Measurements from ENCODE around the gene DYNLT4. TPM values are rescaled to one million over a fixed set of nuclear protein-coding genes. Genes with fewer than 3 reads are reported as not detected.
"Not testable (repeated sequence)": the region's sequence is repeated elsewhere in the genome, so short reads cannot be mapped to it uniquely, and the experiment has no call there.

The DYNLT4 gene
- polyA plus RNA-seq, 1 donor (not counting 4 experiments of a cell fraction or from before 2014, with no cell fraction given): not detected

DNA sequence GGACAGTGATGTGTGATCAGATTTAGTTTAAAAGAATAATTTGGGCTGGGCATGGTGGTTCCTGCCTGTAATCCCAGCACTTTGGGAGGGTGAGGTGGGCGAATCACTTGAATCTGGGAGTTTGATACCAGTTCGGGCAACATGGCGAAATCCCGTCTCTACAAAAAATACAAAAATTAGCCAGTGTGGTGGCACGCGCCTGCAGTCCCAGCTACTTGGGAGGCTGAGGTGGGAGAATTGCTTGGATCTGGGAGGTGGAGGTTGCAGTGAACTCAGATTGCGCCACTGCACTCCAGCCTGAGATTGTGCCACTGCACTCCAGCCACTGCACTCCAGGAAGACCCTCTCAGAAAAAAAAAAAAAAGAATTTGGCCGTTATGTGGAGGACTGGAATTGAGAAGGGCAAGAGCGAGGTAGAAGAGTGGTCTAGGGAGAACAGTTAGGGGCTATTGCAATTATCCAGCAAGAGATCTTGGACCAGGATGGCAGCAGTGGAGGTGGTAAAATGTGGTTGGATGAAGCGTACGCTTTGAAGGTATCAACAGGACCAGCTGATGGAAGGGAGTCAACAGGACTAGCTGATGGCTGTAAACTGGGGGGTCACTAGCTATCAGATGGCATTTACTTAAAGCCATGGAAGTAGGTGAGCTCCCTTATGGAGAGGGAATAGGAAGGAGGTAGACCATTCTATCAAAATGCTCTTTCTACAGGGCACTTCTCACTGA, 10.8 kb upstream of the DYNLT4 start:
- Histone ChIP-seq H3K27ac (ENCODE audit: control insufficient read depth, insufficient read depth, low read length) (peak overlapping the region; percentile 20), H3K4me1 (ENCODE audit: control insufficient read depth, extremely low read depth, insufficient read depth, low read length) (peaks cover 42% of the 10 kb centered on the region), H4K20me1 (ENCODE audit: control insufficient read depth, extremely low read depth, insufficient read depth, low read length) (no peaks in the 10 kb centered on the region), H2AFZ (ENCODE audit: control insufficient read depth, low read length) (no peak overlapping the region), H3K27me3 (ENCODE audit: control insufficient read depth, extremely low read depth, insufficient read depth, low read length) (no peaks in the 10 kb centered on the region), H3K9ac (ENCODE audit: control insufficient read depth, extremely low read depth, insufficient read depth, low read length) (no peak overlapping the region), H3K79me2 (ENCODE audit: control insufficient read depth, insufficient read depth, low read length) (no peaks in the 10 kb centered on the region), H3K9me1 (ENCODE audit: control insufficient read depth, extremely low read depth, insufficient read depth, low read length) (no peaks in the 10 kb centered on the region), H3K4me2 (ENCODE audit: control insufficient read depth, extremely low read depth, insufficient read depth, low read depth, low read length) (peak overlapping the region; percentile 48), H3K4me3 (ENCODE audit: control insufficient read depth in 2 of 3, extremely low read depth in 1 of 3, insufficient read depth in 2 of 3, low read depth in 1 of 3, low read length in 3 of 3) (no peak overlapping the region), H3K36me3 (ENCODE audit: control insufficient read depth in 2 of 2, extremely low read depth in 1 of 2, insufficient read depth in 2 of 2, low read length in 2 of 2) (peaks cover 1% of the 10 kb centered on the region in 2 experiments), H3K9me3 (ENCODE audit: control insufficient read depth, low read depth, low read length) (no peaks in the 10 kb centered on the region)
- FAIRE-seq (no peak), DNase-seq (ENCODE audit: low read depth, low spot score) (no peak)
- no peak for TF ChIP-seq EZH2 (IDR thresholded peaks at IDR 0.05; ENCODE audit: low read length)
- TF ChIP-seq, protein P1, sequence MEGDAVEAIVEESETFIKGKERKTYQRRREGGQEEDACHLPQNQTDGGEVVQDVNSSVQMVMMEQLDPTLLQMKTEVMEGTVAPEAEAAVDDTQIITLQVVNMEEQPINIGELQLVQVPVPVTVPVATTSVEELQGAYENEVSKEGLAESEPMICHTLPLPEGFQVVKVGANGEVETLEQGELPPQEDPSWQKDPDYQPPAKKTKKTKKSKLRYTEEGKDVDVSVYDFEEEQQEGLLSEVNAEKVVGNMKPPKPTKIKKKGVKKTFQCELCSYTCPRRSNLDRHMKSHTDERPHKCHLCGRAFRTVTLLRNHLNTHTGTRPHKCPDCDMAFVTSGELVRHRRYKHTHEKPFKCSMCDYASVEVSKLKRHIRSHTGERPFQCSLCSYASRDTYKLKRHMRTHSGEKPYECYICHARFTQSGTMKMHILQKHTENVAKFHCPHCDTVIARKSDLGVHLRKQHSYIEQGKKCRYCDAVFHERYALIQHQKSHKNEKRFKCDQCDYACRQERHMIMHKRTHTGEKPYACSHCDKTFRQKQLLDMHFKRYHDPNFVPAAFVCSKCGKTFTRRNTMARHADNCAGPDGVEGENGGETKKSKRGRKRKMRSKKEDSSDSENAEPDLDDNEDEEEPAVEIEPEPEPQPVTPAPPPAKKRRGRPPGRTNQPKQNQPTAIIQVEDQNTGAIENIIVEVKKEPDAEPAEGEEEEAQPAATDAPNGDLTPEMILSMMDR (optimal IDR thresholded peaks at IDR 0.05 in 1 of 3, IDR thresholded peaks at IDR 0.05 in 1 of 3, conservative IDR thresholded peaks at IDR 0.05 in 1 of 3; ENCODE audit: extremely low read depth in 1 of 3, insufficient read depth in 2 of 3, low read length in 3 of 3): no peak
- dilution Hi-C loops (cut with MboI; ENCODE audit: extremely low pct_ligation_motif_present, low sequenced_read_pairs): no loop called here

DNA sequence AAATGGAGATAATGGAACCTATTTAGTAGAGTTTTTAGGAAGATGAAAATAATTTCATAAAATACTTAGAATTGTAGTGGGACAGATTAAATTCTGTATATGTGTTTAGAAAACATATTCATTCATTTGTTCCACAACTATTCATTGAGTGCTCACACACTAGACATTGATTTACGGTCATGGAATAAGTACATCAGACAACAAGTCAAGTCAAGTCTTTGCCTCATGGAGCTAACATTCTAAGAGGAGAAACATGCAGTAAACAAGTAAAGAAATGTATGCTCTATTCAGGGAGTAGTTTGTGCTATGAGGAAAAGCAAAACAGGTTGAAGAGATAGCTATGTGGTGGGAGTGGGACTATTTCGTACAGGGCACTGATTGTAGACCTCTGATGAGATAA, 10.2 kb upstream of the DYNLT4 start:
- peak; percentile 73 for FAIRE-seq
- dilution Hi-C loops (cut with MboI; ENCODE audit: extremely low pct_ligation_motif_present, low sequenced_read_pairs): no loop called here
- H3K4me1 ChIP-seq (ENCODE audit: control insufficient read depth, extremely low read depth, insufficient read depth, low read length): peaks cover 42% of the 10 kb centered on the region

DNA sequence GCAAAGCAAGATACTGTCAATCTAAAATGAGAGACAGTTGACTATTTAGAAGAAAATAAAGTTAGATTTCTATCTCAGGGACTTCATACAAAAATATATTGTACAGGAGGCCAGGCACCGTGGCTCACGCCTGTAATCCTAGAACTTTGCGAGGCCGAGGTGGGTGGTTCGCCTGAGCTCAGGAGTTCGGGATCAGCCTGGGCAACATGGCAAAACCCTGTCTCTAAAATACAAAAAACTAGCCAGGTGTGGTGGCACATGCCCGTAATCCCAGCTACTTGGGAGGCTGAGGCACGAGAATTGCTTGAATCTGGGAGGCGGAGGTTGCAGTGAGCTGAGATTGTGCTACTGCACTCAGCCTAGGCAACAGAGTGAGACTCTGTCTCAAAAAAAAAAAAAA, 8.8 kb upstream of the DYNLT4 start:
- H3K79me2 ChIP-seq (ENCODE audit: control insufficient read depth, insufficient read depth, low read length); FAIRE-seq; dilution Hi-C loops (cut with MboI; ENCODE audit: extremely low pct_ligation_motif_present, low sequenced_read_pairs); H3K4me3 ChIP-seq (ENCODE audit: control insufficient read depth in 2 of 3, extremely low read depth in 1 of 3, insufficient read depth in 2 of 3, low read depth in 1 of 3, low read length in 3 of 3); H2AFZ ChIP-seq (ENCODE audit: control insufficient read depth, low read length); H3K9ac ChIP-seq (ENCODE audit: control insufficient read depth, extremely low read depth, insufficient read depth, low read length); H3K9me1 ChIP-seq (ENCODE audit: control insufficient read depth, extremely low read depth, insufficient read depth, low read length); H3K9me3 ChIP-seq (ENCODE audit: control insufficient read depth, low read depth, low read length); H3K27me3 ChIP-seq (ENCODE audit: control insufficient read depth, extremely low read depth, insufficient read depth, low read length); DNase-seq (ENCODE audit: low read depth, low spot score); H3K4me2 ChIP-seq (ENCODE audit: control insufficient read depth, extremely low read depth, insufficient read depth, low read depth, low read length); H4K20me1 ChIP-seq (ENCODE audit: control insufficient read depth, extremely low read depth, insufficient read depth, low read length); H3K36me3 ChIP-seq (ENCODE audit: control insufficient read depth in 2 of 2, extremely low read depth in 1 of 2, insufficient read depth in 2 of 2, low read length in 2 of 2); H3K27ac ChIP-seq (ENCODE audit: control insufficient read depth, insufficient read depth, low read length): not testable (repeated sequence)
- H3K4me1 ChIP-seq (ENCODE audit: control insufficient read depth, extremely low read depth, insufficient read depth, low read length): peaks cover 42% of the 10 kb centered on the region

More for the DNA sequence above, 10.2 kb upstream of the DYNLT4 start:
- Histone ChIP-seq H3K4me3 (ENCODE audit: control insufficient read depth in 2 of 3, extremely low read depth in 1 of 3, insufficient read depth in 2 of 3, low read depth in 1 of 3, low read length in 3 of 3) (no peak overlapping the region), H4K20me1 (ENCODE audit: control insufficient read depth, extremely low read depth, insufficient read depth, low read length) (no peaks in the 10 kb centered on the region), H3K27ac (ENCODE audit: control insufficient read depth, insufficient read depth, low read length) (peak overlapping the region; percentile 20), H3K36me3 (ENCODE audit: control insufficient read depth in 2 of 2, extremely low read depth in 1 of 2, insufficient read depth in 2 of 2, low read length in 2 of 2) (peaks cover 1 to 3% of the 10 kb centered on the region in 2 experiments), H3K79me2 (ENCODE audit: control insufficient read depth, insufficient read depth, low read length) (no peaks in the 10 kb centered on the region), H3K4me2 (ENCODE audit: control insufficient read depth, extremely low read depth, insufficient read depth, low read depth, low read length) (peak overlapping the region; percentile 48), H2AFZ (ENCODE audit: control insufficient read depth, low read length) (no peak overlapping the region), H3K9me3 (ENCODE audit: control insufficient read depth, low read depth, low read length) (no peaks in the 10 kb centered on the region), H3K9ac (ENCODE audit: control insufficient read depth, extremely low read depth, insufficient read depth, low read length) (no peak overlapping the region), H3K9me1 (ENCODE audit: control insufficient read depth, extremely low read depth, insufficient read depth, low read length) (no peaks in the 10 kb centered on the region), H3K27me3 (ENCODE audit: control insufficient read depth, extremely low read depth, insufficient read depth, low read length) (no peaks in the 10 kb centered on the region)
- TF ChIP-seq, protein P1 (optimal IDR thresholded peaks at IDR 0.05 in 1 of 3, IDR thresholded peaks at IDR 0.05 in 1 of 3, conservative IDR thresholded peaks at IDR 0.05 in 1 of 3; ENCODE audit: extremely low read depth in 1 of 3, insufficient read depth in 2 of 3, low read length in 3 of 3): no peak
- no peak for TF ChIP-seq EZH2 (IDR thresholded peaks at IDR 0.05; ENCODE audit: low read length)
- no peak for DNase-seq (ENCODE audit: low read depth, low spot score)
